Dermis blood vessel endothelial cell (primary cell): Measurements from ENCODE around the gene OGA. TPM values are rescaled to one million over a fixed set of nuclear protein-coding genes. Genes with fewer than 3 reads are reported as not detected.

Experiments
- DNase-seq: peaks from one replicate; pipeline ENCODE4 v3.0.0; 2010
- total RNA-seq: library from RNA; depleted of rRNA; stranded (reverse); fragments of >200 nt; gene quantifications from 2 replicates; pipeline ENCODE4 v1.2.3, GENCODE V29; 2014

The OGA gene
- total RNA-seq, 1 donor from 2014 or later = 96.1 TPM

- no peak for DNase-seq
These were observed 17.1 kb upstream of the OGA start for GRCh38 chr10:101835362-101835761.

GRCh38 chr10:101834341-101834740 is 16.1 kb upstream of the OGA start:
- DNase-seq = no peak

GRCh38 chr10:101833466-101833865 is 15.2 kb upstream of the OGA start:
- DNase-seq = no peak

DNA sequence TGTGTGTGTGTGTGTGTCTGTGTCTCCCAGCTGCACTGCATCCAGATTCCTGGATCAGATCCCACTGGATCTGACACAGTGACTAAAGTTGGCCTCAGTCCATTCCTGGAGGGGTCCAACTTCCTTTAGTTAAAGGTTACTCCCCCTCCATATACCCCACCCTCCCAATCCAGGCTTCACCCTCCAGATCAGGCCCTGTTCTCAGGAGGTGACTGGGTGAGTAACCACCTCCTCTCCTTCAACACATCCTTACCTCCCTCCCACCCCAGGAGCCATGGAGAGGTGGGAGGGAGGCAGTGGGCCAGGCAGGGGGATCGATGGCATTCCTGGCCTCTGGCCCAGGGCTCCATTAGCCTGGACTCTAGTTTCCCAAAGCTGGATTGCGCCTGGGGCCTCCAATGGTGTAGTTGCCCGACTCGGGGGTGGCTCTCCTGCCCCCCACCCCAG is 14.1 kb upstream of the OGA start:
- no peak for DNase-seq

GRCh38 chr10:101831169-101831811 is 13.0 kb upstream of the OGA start:
- no peak for DNase-seq

DNA sequence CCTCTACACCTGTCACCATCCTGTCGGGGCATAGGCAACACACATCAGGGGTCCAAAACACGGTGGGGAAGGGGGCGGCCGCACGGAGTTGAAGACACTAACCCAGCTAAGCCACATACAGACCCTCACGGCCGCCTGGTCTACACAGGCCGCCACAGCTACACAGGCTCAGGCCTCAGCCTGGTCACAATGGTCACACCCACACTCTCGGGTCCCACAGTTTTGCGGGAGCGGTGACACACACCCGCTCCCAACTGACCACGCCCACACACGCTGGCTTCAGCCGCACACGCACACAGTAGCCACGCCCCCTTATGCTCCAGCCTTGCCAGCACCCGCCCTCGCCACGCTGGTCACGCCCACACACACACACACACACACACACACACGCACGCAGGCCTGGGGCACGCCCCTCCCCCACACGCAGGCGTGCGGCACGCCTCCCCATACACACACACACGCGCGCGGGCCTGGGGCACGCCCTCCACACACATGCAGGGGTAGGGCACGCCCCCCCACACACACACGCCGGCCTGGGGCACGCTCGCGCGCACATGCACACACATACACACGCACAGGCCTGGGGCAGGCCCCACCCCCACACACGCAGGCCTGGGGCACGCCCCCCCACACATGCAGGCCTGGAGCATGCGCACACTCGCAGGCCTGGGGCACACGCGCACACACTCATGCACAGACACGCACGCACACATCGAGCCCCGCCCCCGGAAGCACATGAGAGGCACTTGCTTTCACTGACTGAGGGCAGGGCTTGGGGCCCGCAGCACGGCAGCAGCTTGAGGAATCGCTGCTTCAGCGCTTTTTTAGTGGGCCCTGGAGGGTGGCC is 12.3 kb upstream of the OGA start:
- peak; percentile 93 for DNase-seq

- peak; percentile 48 for DNase-seq
These were observed 11.5 kb upstream of the OGA start for GRCh38 chr10:101829561-101830315.

GRCh38 chr10:101828766-101829551 is 10.7 kb upstream of the OGA start:
- no peak for DNase-seq

DNA sequence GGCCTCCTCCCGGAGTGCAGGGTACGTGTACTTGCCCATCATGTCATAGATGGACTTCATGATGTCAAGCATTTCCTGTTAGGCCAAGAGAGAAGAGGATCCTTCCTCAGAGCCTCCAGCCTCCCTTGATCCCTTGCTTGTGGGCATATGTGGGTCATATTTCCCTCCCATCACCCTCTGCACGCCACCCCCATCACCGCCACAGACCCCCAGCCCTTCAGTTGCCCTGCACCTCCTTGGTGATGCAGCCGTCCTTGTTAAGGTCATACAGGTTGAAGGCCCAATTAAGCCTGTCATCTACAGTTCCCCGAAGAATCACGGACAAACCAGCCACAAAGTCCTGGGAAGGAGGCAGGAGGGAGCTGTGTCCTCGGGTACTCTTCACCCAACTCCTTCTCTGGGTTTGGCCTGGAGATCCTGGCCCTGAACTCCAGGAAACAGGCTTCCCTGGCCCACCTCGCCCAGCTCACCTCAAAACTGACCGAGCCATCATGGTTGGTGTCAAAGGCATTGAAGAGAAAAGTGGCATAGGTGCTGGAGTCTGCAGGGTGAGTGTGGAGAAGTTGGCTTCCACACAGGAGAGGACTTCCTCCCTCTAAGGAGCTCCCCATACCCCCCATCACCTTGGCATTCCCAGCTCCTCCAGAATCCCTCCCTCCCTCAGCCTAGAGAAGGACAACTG is 9.8 kb upstream of the OGA start:
- DNase-seq = no peak

- no peak for DNase-seq
These were observed 8.7 kb upstream of the OGA start for GRCh38 chr10:101826852-101827434.

- DNase-seq = no peak
These were observed 6.5 kb upstream of the OGA start for GRCh38 chr10:101824736-101825135.

DNA sequence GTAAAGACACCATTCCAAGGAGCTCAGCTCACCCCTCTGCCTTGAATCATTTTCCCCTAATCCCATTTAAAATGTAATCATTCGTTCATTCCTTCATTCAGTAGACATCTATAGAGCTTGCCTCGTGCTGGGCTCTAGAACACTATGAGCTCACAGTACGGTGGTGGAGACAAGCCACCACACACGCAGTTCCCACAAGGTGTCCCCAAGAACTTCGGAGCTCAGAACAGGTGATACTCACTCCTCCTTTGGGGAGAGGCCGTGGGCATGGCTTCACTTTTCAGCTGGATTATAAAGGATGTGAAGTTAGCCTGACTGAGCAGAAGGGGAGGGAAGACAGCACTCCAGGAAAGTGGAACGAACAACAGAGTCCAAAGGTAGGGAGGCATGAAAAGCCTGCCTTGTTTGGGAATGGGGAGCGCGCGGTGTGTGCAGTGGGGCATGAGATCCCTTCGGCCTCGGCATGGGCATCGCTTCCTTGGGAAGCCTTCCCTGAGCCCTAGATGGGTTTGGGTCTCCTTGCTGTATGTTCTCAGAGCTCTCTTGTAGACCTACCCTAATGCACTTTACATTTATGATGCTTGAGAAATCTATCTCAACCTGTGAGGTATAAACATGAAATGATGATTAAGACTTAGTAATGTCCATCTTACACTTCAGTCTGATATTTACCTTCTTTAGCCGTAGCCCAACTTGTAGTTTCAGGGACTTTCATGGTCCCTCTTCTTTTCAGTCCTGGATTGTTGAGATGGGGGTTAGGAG is 809 bp upstream of the OGA start:
- DNase-seq = no peak

GRCh38 chr10:101817337-101818118 is 716 bp downstream of the OGA start:
- peak; percentile 94 for DNase-seq

- DNase-seq = no peak
These were observed 1.3 kb downstream of the OGA start for GRCh38 chr10:101816913-101817336.

- DNase-seq = no peak
These were observed 1.9 kb downstream of the OGA start for GRCh38 chr10:101816376-101816775.

DNA sequence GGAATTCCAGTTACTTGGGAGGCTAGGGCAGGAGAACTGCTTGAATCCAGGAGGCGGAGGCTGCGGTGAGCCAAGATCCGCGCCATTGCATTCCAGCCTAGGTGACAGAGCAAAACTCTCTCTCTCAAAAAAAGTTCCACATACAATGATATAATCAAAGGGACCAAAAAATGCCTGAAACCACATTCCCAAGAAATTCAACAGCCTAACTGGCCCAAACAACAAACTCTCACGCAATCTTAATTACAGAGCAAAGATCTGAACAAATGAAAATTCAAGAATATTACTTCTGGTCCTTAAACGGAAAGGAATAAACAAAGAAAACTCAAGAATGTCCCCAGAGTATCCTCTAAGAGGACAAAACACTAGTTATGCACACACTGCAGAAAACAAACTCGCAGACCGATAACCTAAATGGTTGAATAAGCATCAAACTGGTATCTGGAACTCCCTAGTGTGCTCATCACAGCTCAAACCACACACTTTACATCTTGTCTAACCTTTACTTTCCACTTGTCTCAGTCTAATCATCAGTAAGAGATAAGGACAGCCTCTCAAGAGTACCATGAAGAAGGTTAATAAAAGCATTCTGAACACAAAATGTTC is 3.7 kb downstream of the OGA start:
- DNase-seq = no peak

GRCh38 chr10:101812606-101813005 is 5.6 kb downstream of the OGA start:
- no peak for DNase-seq

- DNase-seq = no peak
These were observed 11.1 kb downstream of the OGA start for GRCh38 chr10:101807158-101807557.

DNA sequence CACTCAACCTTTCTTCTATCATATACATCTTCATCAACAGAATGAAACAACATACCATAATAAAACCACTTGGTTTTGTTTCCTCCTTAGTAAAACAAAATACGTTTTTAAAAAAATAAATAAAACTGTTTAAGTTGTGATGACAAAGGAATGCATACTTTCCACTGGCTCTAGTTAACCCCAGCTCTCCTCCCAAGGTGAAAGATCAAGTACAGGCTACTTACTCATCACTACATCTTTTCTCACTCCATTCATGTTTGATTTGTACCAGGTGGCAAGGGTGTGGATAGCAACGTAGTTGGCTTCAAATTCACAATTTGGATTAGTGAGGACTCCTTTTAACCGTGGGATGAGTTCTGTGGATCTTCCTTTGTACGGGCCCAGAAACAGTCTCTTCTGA is 14.7 kb downstream of the OGA start:
- DNase-seq = no peak
